Neural progenitor cell (in vitro differentiated cells): ENCODE data around the gene RBCK1. TPM values are rescaled to one million over a fixed set of nuclear protein-coding genes. Genes with fewer than 3 reads are reported as not detected.

Experiments
- DNase-seq: peaks from one replicate; pipeline ENCODE4 v3.0.0-alpha.2; 2016; ENCODE audit warnings: low spot score
- H2AFZ ChIP-seq: fragments of 200-600 bp; sonication (generic); replicated peaks from 2 replicates; pipeline ENCODE4 v1.6.1; 2016; ENCODE audit warnings: antibody characterized with exemption
- H3F3A ChIP-seq: fragments of 200-600 bp; sonication (generic); 2 replicates; pipeline ENCODE4 v1.6.1; 2016; ENCODE audit warnings: antibody characterized with exemption, low read depth
- H3K27ac ChIP-seq: fragments of 200-600 bp; sonication (generic); 2 replicates; pipeline ENCODE4 v1.5.1; 2016; ENCODE audit warnings: mild to moderate bottlenecking
- H3K27me3 ChIP-seq: fragments of 200-600 bp; sonication (generic); 2 replicates; pipeline ENCODE4 v1.6.1; 2016; ENCODE audit warnings: mild to moderate bottlenecking, moderate library complexity
- H3K36me3 ChIP-seq: fragments of 200-600 bp; sonication (generic); 2 replicates; pipeline ENCODE4 v1.5.1; 2016
- H3K4me1 ChIP-seq: fragments of 200-600 bp; sonication (generic); 2 replicates; pipeline ENCODE4 v1.6.1; 2016; ENCODE audit warnings: mixed run types
- H3K4me2 ChIP-seq: fragments of 200-600 bp; sonication (generic); 2 replicates; pipeline ENCODE4 v1.6.1; 2016
- H3K4me3 ChIP-seq: fragments of 200-600 bp; sonication (generic); 2 replicates; pipeline ENCODE4 v1.5.1; 2016
- H3K79me2 ChIP-seq: fragments of 200-600 bp; sonication (generic); 2 replicates; pipeline ENCODE4 v1.6.1; 2016; ENCODE audit warnings: low read depth
- H3K9ac ChIP-seq: fragments of 200-600 bp; sonication (generic); 2 replicates; pipeline ENCODE4 v1.6.1; 2016
- H3K9me3 ChIP-seq: fragments of 200-600 bp; sonication (generic); 2 replicates; pipeline ENCODE4 v1.5.1; 2016; ENCODE audit warnings: low read depth
- H4K20me1 ChIP-seq: fragments of 200-600 bp; sonication (generic); 2 replicates; pipeline ENCODE4 v1.6.1; 2016; ENCODE audit warnings: low read depth
- H3K27ac Mint-ChIP-seq: 3 replicates; pipeline ENCODE4 v1.8.0; 2021; ENCODE audit warnings: mixed read lengths
- H3K27me3 Mint-ChIP-seq: 2 replicates; pipeline ENCODE4 v1.8.0; 2022; ENCODE audit warnings: low read depth, mild to moderate bottlenecking, inconsistent platforms, moderate library complexity, mixed read lengths; ENCODE audit not compliant: insufficient read depth
- H3K36me3 Mint-ChIP-seq: 3 replicates; pipeline ENCODE4 v1.8.0; 2021; ENCODE audit warnings: mixed read lengths
- H3K4me1 Mint-ChIP-seq: 3 replicates; pipeline ENCODE4 v1.8.0; 2021; ENCODE audit warnings: mixed read lengths
- H3K4me3 Mint-ChIP-seq: 3 replicates; pipeline ENCODE4 v1.8.0; 2021; ENCODE audit warnings: mild to moderate bottlenecking, moderate library complexity, mixed read lengths
- H3K9me3 Mint-ChIP-seq: 3 replicates; pipeline ENCODE4 v1.8.0; 2020; ENCODE audit warnings: mixed read lengths
- CTCF ChIP-seq: fragments of 200-600 bp; sonication (generic); IDR thresholded peaks from 2 replicates; pipeline ENCODE4 v1.5.1; 2017; ENCODE audit warnings: antibody characterized with exemption, mild to moderate bottlenecking
- EZH2 ChIP-seq: fragments of 200-600 bp; sonication (generic); IDR thresholded peaks from 2 replicates; pipeline ENCODE4 v1.6.1; 2017; ENCODE audit warnings: antibody characterized with exemption, mild to moderate bottlenecking, moderate library complexity
- EZH2phosphoT487 ChIP-seq: fragments of 200-600 bp; sonication (generic); IDR thresholded peaks from 2 replicates; pipeline ENCODE4 v1.6.1; 2017; ENCODE audit warnings: antibody characterized with exemption
- total RNA-seq: library from RNA; depleted of rRNA; stranded (reverse); fragments of >200 nt; gene quantifications from 2 replicates; pipeline ENCODE4 v1.2.3, GENCODE V29; 2015; ENCODE audit warnings: low replicate concordance

Gene RBCK1
- total RNA-seq, 1 donor from 2014 or later = 24.3 TPM

GRCh38 chr20:443223-443775 is 35.2 kb downstream of the RBCK1 start:
- no peaks in the 10 kb centered on the region for H3K4me1 ChIP-seq
- peaks cover 47% of the 10 kb centered on the region for H3K36me3 Mint-ChIP-seq
- no peaks in the 10 kb centered on the region for H3F3A ChIP-seq
- H3K79me2 ChIP-seq = peaks cover 7% of the 10 kb centered on the region
- TF ChIP-seq EZH2 (no peak), EZH2phosphoT487 (no peak), CTCF (no peak)
- no peak overlapping the region for H3K4me3 Mint-ChIP-seq
- H3K4me2 ChIP-seq = no peak overlapping the region
- H3K27ac Mint-ChIP-seq = no peak overlapping the region
- no peaks in the 10 kb centered on the region for H3K27me3 Mint-ChIP-seq
- no peaks in the 10 kb centered on the region for H3K9me3 Mint-ChIP-seq
- H3K27ac ChIP-seq = no peak overlapping the region
- H3K36me3 ChIP-seq = no peaks in the 10 kb centered on the region
- no peak overlapping the region for H3K9ac ChIP-seq
- no peak overlapping the region for H2AFZ ChIP-seq
- DNase-seq = no peak
- H4K20me1 ChIP-seq = peaks cover 3% of the 10 kb centered on the region
- H3K4me1 Mint-ChIP-seq = peaks cover 8% of the 10 kb centered on the region
- H3K9me3 ChIP-seq = no peaks in the 10 kb centered on the region
- H3K4me3 ChIP-seq = no peak overlapping the region
- H3K27me3 ChIP-seq = no peaks in the 10 kb centered on the region

GRCh38 chr20:444117-444516 is 36.0 kb downstream of the RBCK1 start:
- Mint-ChIP-seq H3K36me3 (peaks cover 45% of the 10 kb centered on the region), H3K9me3 (no peaks in the 10 kb centered on the region), H3K27me3 (no peaks in the 10 kb centered on the region), H3K4me1 (peaks cover 8% of the 10 kb centered on the region), H3K4me3 (no peak overlapping the region), H3K27ac (no peak overlapping the region)
- no peak overlapping the region for H2AFZ ChIP-seq
- peak overlapping the region; percentile 31 for H3K27ac ChIP-seq
- no peaks in the 10 kb centered on the region for H3K9me3 ChIP-seq
- no peaks in the 10 kb centered on the region for H3K4me1 ChIP-seq
- H4K20me1 ChIP-seq = peaks cover 6% of the 10 kb centered on the region
- no peak for DNase-seq
- peaks cover 14% of the 10 kb centered on the region for H3K79me2 ChIP-seq
- no peaks in the 10 kb centered on the region for H3K27me3 ChIP-seq
- H3K4me3 ChIP-seq = no peak overlapping the region
- no peak overlapping the region for H3K4me2 ChIP-seq
- H3K36me3 ChIP-seq = no peaks in the 10 kb centered on the region
- no peaks in the 10 kb centered on the region for H3F3A ChIP-seq
- no peak overlapping the region for H3K9ac ChIP-seq
- no peak for TF ChIP-seq EZH2
- no peak for TF ChIP-seq CTCF

- H3K9me3 ChIP-seq = no peaks in the 10 kb centered on the region
- no peak for TF ChIP-seq CTCF
- no peak for TF ChIP-seq EZH2phosphoT487
- TF ChIP-seq EZH2 = no peak
- no peak overlapping the region for H3K4me2 ChIP-seq
- no peak for DNase-seq
- H3K36me3 ChIP-seq = no peaks in the 10 kb centered on the region
- peaks cover 22% of the 10 kb centered on the region for H3K79me2 ChIP-seq
- no peak overlapping the region for H3K4me3 Mint-ChIP-seq
- H4K20me1 ChIP-seq = peaks cover 6% of the 10 kb centered on the region
- no peaks in the 10 kb centered on the region for H3K27me3 ChIP-seq
- H3F3A ChIP-seq = no peaks in the 10 kb centered on the region
- no peak overlapping the region for H3K27ac Mint-ChIP-seq
- H3K9ac ChIP-seq = no peak overlapping the region
- no peaks in the 10 kb centered on the region for H3K27me3 Mint-ChIP-seq
- no peak overlapping the region for H3K4me3 ChIP-seq
- H3K4me1 Mint-ChIP-seq = peaks cover 8% of the 10 kb centered on the region
- no peaks in the 10 kb centered on the region for H3K4me1 ChIP-seq
- H3K27ac ChIP-seq = peak overlapping the region; percentile 31
- H3K36me3 Mint-ChIP-seq = peaks cover 40% of the 10 kb centered on the region
- no peaks in the 10 kb centered on the region for H3K9me3 Mint-ChIP-seq
- no peak overlapping the region for H2AFZ ChIP-seq
These were observed 36.8 kb downstream of the RBCK1 start for GRCh38 chr20:444862-445426.
